WTC11 (cell line): ENCODE data around the gene MUC12. TPM values are rescaled to one million over a fixed set of nuclear protein-coding genes. Genes with fewer than 3 reads are reported as not detected.

Experiments used
- ATF3 ChIP-seq: sonication (generic); formaldehyde crosslinking; conservative IDR thresholded peaks from 2 replicates; pipeline ENCODE4 v1.8.1; 2022; ENCODE audit warnings: mild to moderate bottlenecking, missing genetic modification reagents
- EMX1 ChIP-seq: fragments of 250-450 bp; sonication (Bioruptor Pico); IDR thresholded peaks from 2 replicates; pipeline ENCODE4 v1.8.0; 2021; ENCODE audit warnings: mild to moderate bottlenecking
- FOXP1 ChIP-seq: sonication (generic); formaldehyde crosslinking; IDR thresholded peaks from 2 replicates; pipeline ENCODE4 v1.8.0; 2022; ENCODE audit warnings: missing genetic modification reagents, mild to moderate bottlenecking, moderate library complexity, borderline replicate concordance
- GRHL2 ChIP-seq: fragments of 250-450 bp; sonication (Bioruptor Pico); IDR thresholded peaks from 2 replicates; pipeline ENCODE4 v1.8.0; 2022; ENCODE audit warnings: mild to moderate bottlenecking, moderate library complexity; ENCODE audit not compliant: insufficient replicate concordance, severe bottlenecking
- HMGA2 ChIP-seq: fragments of 250-450 bp; sonication (Bioruptor Pico); IDR thresholded peaks from 2 replicates; pipeline ENCODE4 v1.4.0; 2021; ENCODE audit warnings: mild to moderate bottlenecking, moderate library complexity
- MYBL2 ChIP-seq: sonication (generic); formaldehyde crosslinking; IDR thresholded peaks from 2 replicates; pipeline ENCODE4 v1.8.1; 2023; ENCODE audit warnings: mild to moderate bottlenecking, moderate library complexity, missing genetic modification reagents
- NFYB ChIP-seq: sonication (generic); formaldehyde crosslinking; conservative IDR thresholded peaks from 2 replicates; pipeline ENCODE4 v1.8.0; 2022; ENCODE audit warnings: low read depth, missing genetic modification reagents
- NR3C1 ChIP-seq: sonication (generic); formaldehyde crosslinking; conservative IDR thresholded peaks from 2 replicates; pipeline ENCODE4 v1.8.1; 2023; ENCODE audit warnings: low read depth, mild to moderate bottlenecking, missing genetic modification reagents
- PREB ChIP-seq: sonication (generic); formaldehyde crosslinking; IDR thresholded peaks from 2 replicates; pipeline ENCODE4 v1.8.1; 2022; ENCODE audit warnings: mild to moderate bottlenecking, missing genetic modification reagents, moderate library complexity, borderline replicate concordance
- RORB ChIP-seq: fragments of 250-450 bp; sonication (Bioruptor Pico); IDR thresholded peaks from 2 replicates; pipeline ENCODE4 v1.9.0; 2021; ENCODE audit warnings: mild to moderate bottlenecking
- SOX15 ChIP-seq: fragments of 250-450 bp; sonication (Bioruptor Pico); IDR thresholded peaks from 2 replicates; pipeline ENCODE4 v1.9.0; 2021; ENCODE audit warnings: mild to moderate bottlenecking
- SP1 ChIP-seq: sonication (generic); formaldehyde crosslinking; conservative IDR thresholded peaks from 2 replicates; pipeline ENCODE4 v1.8.1; 2022; ENCODE audit warnings: missing genetic modification reagents
- TEAD1 ChIP-seq: sonication (generic); formaldehyde crosslinking; IDR thresholded peaks from 2 replicates; pipeline ENCODE4 v1.8.0; 2022; ENCODE audit warnings: mild to moderate bottlenecking, missing genetic modification reagents
- ZNF219 ChIP-seq: sonication (generic); formaldehyde crosslinking; IDR thresholded peaks from 2 replicates; pipeline ENCODE4 v1.8.0; 2023; ENCODE audit warnings: missing genetic modification reagents, mild to moderate bottlenecking, borderline replicate concordance
- ZNF232 ChIP-seq: sonication (generic); formaldehyde crosslinking; IDR thresholded peaks from 2 replicates; pipeline ENCODE4 v1.8.0; 2022; ENCODE audit warnings: mild to moderate bottlenecking, missing genetic modification reagents
- ZNF396 ChIP-seq: fragments of 250-450 bp; sonication (Bioruptor Pico); IDR thresholded peaks from 2 replicates; pipeline ENCODE4 v1.8.0; 2021; ENCODE audit warnings: mild to moderate bottlenecking, moderate library complexity, borderline replicate concordance
- ZNF416 ChIP-seq: fragments of 250-450 bp; sonication (Bioruptor Pico); IDR thresholded peaks from 2 replicates; pipeline ENCODE4 v1.9.0; 2021; ENCODE audit warnings: mild to moderate bottlenecking, inconsistent platforms
- ZNF532 ChIP-seq: fragments of 250-450 bp; sonication (Bioruptor Pico); IDR thresholded peaks from 2 replicates; pipeline ENCODE4 v1.9.0; 2021; ENCODE audit warnings: mild to moderate bottlenecking, borderline replicate concordance
- ZNF671 ChIP-seq: fragments of 250-450 bp; sonication (Bioruptor Pico); IDR thresholded peaks from 2 replicates; pipeline ENCODE4 v1.8.0; 2021; ENCODE audit warnings: mild to moderate bottlenecking
- total RNA-seq: library from RNA; stranded (reverse); gene quantifications from 3 replicates; pipeline ENCODE4 v1.2.3, GENCODE V29; 2021
- TF ChIP-seq, protein P1 (sequence below): fragments of 200-600 bp; IDR thresholded peaks from 2 replicates; pipeline ENCODE4 v1.8.0; 2022; ENCODE audit warnings: antibody characterized with exemption
- TF ChIP-seq, protein P2 (sequence below): sonication (generic); formaldehyde crosslinking; IDR thresholded peaks from 2 replicates; pipeline ENCODE4 v1.8.1; 2022; ENCODE audit warnings: mild to moderate bottlenecking, moderate library complexity, missing genetic modification reagents
- TF ChIP-seq, protein P3 (sequence below): sonication (generic); formaldehyde crosslinking; IDR thresholded peaks from 2 replicates; pipeline ENCODE4 v1.8.0; 2022; ENCODE audit warnings: mild to moderate bottlenecking, missing genetic modification reagents
- TF ChIP-seq, protein P4 (sequence below): fragments of 250-450 bp; sonication (Bioruptor Pico); IDR thresholded peaks from 2 replicates; pipeline ENCODE4 v1.9.0; 2021; ENCODE audit warnings: mild to moderate bottlenecking
- TF ChIP-seq, protein P5 (sequence below): fragments of 250-450 bp; sonication (Bioruptor Pico); conservative IDR thresholded peaks from 2 replicates; pipeline ENCODE4 v1.9.0; 2021; ENCODE audit warnings: mild to moderate bottlenecking
- TF ChIP-seq, protein P6 (sequence below): fragments of 250-450 bp; sonication (Bioruptor Pico); IDR thresholded peaks from 2 replicates; pipeline ENCODE4 v2.1.2; 2022; ENCODE audit warnings: mild to moderate bottlenecking, moderate library complexity

MUC12 gene
- total RNA-seq, 1 experiment from 2014 or later = 5.7 TPM

- TF ChIP-seq, protein P1, sequence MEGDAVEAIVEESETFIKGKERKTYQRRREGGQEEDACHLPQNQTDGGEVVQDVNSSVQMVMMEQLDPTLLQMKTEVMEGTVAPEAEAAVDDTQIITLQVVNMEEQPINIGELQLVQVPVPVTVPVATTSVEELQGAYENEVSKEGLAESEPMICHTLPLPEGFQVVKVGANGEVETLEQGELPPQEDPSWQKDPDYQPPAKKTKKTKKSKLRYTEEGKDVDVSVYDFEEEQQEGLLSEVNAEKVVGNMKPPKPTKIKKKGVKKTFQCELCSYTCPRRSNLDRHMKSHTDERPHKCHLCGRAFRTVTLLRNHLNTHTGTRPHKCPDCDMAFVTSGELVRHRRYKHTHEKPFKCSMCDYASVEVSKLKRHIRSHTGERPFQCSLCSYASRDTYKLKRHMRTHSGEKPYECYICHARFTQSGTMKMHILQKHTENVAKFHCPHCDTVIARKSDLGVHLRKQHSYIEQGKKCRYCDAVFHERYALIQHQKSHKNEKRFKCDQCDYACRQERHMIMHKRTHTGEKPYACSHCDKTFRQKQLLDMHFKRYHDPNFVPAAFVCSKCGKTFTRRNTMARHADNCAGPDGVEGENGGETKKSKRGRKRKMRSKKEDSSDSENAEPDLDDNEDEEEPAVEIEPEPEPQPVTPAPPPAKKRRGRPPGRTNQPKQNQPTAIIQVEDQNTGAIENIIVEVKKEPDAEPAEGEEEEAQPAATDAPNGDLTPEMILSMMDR = no peak
- no peak for TF ChIP-seq RORB (CRISPR knock-in tag)
- peak; percentile 57; the same call in 1 of the 2 replicates for TF ChIP-seq TEAD1
- TF ChIP-seq FOXP1 (CRISPR knock-in tag) = no peak; the same call in 1 of the 2 replicates
- no peak for TF ChIP-seq ZNF532
- TF ChIP-seq NR3C1 (CRISPR knock-in tag) = no peak
- TF ChIP-seq ZNF396 (CRISPR knock-in tag) = no peak
- TF ChIP-seq SOX15 = no peak
- no peak for TF ChIP-seq ZNF671 (CRISPR knock-in tag)
- TF ChIP-seq ZNF232 (CRISPR knock-in tag) = 0 out of 2 replicates have a peak, but pooled peaks have one; percentile 35
- no peak for TF ChIP-seq EMX1 (CRISPR knock-in tag)
- TF ChIP-seq GRHL2 (CRISPR knock-in tag) = no peak
- TF ChIP-seq, protein P2, sequence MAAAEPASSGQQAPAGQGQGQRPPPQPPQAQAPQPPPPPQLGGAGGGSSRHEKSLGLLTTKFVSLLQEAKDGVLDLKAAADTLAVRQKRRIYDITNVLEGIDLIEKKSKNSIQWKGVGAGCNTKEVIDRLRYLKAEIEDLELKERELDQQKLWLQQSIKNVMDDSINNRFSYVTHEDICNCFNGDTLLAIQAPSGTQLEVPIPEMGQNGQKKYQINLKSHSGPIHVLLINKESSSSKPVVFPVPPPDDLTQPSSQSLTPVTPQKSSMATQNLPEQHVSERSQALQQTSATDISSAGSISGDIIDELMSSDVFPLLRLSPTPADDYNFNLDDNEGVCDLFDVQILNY = no peak
- TF ChIP-seq, protein P3, sequence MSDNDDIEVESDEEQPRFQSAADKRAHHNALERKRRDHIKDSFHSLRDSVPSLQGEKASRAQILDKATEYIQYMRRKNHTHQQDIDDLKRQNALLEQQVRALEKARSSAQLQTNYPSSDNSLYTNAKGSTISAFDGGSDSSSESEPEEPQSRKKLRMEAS (CRISPR knock-in tag) = no peak
- TF ChIP-seq SP1 = peak; percentile 76
- TF ChIP-seq ZNF416 (CRISPR knock-in tag) = 0 out of 2 replicates have a peak, but pooled peaks have one; percentile 58
- TF ChIP-seq PREB = no peak
- TF ChIP-seq, protein P4, sequence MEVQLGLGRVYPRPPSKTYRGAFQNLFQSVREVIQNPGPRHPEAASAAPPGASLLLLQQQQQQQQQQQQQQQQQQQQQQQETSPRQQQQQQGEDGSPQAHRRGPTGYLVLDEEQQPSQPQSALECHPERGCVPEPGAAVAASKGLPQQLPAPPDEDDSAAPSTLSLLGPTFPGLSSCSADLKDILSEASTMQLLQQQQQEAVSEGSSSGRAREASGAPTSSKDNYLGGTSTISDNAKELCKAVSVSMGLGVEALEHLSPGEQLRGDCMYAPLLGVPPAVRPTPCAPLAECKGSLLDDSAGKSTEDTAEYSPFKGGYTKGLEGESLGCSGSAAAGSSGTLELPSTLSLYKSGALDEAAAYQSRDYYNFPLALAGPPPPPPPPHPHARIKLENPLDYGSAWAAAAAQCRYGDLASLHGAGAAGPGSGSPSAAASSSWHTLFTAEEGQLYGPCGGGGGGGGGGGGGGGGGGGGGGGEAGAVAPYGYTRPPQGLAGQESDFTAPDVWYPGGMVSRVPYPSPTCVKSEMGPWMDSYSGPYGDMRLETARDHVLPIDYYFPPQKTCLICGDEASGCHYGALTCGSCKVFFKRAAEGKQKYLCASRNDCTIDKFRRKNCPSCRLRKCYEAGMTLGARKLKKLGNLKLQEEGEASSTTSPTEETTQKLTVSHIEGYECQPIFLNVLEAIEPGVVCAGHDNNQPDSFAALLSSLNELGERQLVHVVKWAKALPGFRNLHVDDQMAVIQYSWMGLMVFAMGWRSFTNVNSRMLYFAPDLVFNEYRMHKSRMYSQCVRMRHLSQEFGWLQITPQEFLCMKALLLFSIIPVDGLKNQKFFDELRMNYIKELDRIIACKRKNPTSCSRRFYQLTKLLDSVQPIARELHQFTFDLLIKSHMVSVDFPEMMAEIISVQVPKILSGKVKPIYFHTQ = no peak
- TF ChIP-seq, protein P5, sequence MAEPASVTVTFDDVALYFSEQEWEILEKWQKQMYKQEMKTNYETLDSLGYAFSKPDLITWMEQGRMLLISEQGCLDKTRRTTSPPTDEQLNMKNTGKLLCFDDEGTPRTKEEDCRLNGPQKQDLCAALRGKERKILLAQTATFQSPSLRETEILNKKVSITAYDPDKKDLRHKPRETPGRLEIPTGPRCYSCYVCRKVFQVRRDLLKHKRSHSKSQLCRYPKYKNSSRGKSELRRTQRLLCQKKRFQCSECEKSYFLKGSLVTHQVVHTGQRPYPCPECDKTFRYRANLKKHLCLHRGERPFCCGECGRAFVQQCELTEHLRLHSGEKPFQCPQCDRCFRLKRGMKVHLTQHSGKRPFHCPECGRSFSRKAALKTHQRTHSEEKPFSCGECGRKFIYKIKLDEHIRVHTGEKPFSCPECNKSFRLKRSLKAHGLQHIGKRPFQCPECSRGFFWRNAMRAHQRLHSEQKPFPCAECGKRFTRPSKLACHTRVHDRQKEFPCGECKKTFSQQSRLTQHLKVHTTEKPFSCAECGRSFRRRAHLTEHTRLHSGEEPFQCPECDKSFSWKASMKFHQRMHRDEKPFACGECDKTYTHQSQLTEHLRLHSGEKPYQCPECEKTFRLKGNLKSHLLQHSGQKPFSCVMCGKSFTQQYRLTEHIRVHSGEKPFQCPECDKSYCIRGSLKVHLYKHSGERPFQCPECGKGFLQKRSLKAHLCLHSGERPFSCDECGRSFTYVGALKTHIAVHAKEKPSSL (CRISPR knock-in tag) = no peak
- 0 out of 2 replicates have a peak, but pooled peaks have one; percentile 48 for TF ChIP-seq MYBL2 (CRISPR knock-in tag)
- TF ChIP-seq ZNF219 (CRISPR knock-in tag) = no peak
- TF ChIP-seq, protein P6, sequence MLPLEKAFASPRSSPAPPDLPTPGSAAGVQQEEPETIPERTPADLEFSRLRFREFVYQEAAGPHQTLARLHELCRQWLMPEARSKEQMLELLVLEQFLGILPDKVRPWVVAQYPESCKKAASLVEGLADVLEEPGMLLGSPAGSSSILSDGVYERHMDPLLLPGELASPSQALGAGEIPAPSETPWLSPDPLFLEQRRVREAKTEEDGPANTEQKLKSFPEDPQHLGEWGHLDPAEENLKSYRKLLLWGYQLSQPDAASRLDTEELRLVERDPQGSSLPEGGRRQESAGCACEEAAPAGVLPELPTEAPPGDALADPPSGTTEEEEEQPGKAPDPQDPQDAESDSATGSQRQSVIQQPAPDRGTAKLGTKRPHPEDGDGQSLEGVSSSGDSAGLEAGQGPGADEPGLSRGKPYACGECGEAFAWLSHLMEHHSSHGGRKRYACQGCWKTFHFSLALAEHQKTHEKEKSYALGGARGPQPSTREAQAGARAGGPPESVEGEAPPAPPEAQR (CRISPR knock-in tag) = no peak
- TF ChIP-seq HMGA2 (CRISPR knock-in tag) = no peak
- no peak for TF ChIP-seq NFYB
- TF ChIP-seq ATF3 (CRISPR knock-in tag) = no peak
Observed at GRCh38 chr7:100951172-100951571, 18.2 kb upstream of the MUC12 start (continued).
